Neutrophil (primary cell): ENCODE results near the gene EHD3.

Experiments used
- H3K27ac ChIP-seq: fragments of 200-600 bp; sonication (generic); 2 replicates; pipeline ENCODE4 v1.5.1; 2016; ENCODE audit warnings: mild to moderate bottlenecking, moderate library complexity
- H3K27me3 ChIP-seq: fragments of 200-600 bp; sonication (generic); 2 replicates; pipeline ENCODE4 v1.6.0; 2016; ENCODE audit warnings: mild to moderate bottlenecking
- H3K36me3 ChIP-seq: fragments of 200-600 bp; sonication (generic); 2 replicates; pipeline ENCODE4 v1.5.1; 2017
- H3K4me1 ChIP-seq, 2 experiments: fragments of 200-600 bp in 1 of 2; sonication (generic) in 1 of 2; 1 replicate in 1 of 2; 2 replicates in 1 of 2; pipeline versions ENCODE4 v1.5.1 to v1.6.1; 2013 to 2016; ENCODE audit warnings: low read depth in 1 of 2, low read length in 1 of 2, mild to moderate bottlenecking in 1 of 2, moderate library complexity in 1 of 2; ENCODE audit not compliant: control insufficient read depth in 1 of 2, insufficient read depth in 1 of 2
- H3K4me3 ChIP-seq, 2 experiments: fragments of 200-600 bp in 1 of 2; sonication (generic) in 1 of 2; 1 replicate in 1 of 2; 2 replicates in 1 of 2; pipeline ENCODE4 v1.5.1; 2013 to 2016; ENCODE audit warnings: low read depth in 1 of 2, low read length in 1 of 2, mild to moderate bottlenecking in 1 of 2, moderate library complexity in 1 of 2
- H3K9me3 ChIP-seq: fragments of 200-600 bp; sonication (generic); 2 replicates; pipeline ENCODE4 v1.5.1; 2016
- CTCF ChIP-seq: fragments of 200-600 bp; sonication (generic); IDR thresholded peaks from 2 replicates; pipeline ENCODE4 v1.5.1; 2016; ENCODE audit warnings: antibody characterized with exemption

EHD3 gene

GRCh38 chr2:31253356-31254131 lies 19.6 kb downstream of the EHD3 start:
- Histone ChIP-seq H3K27me3 (no peaks in the 10 kb centered on the region), H3K27ac (no peak overlapping the region), H3K36me3 (no peaks in the 10 kb centered on the region), H3K4me3 (no peak overlapping the region), H3K9me3 (no peaks in the 10 kb centered on the region), H3K4me1 (peaks cover 3 to 4% of the 10 kb centered on the region in 2 experiments)
- TF ChIP-seq CTCF = no peak

- Histone ChIP-seq H3K9me3 (no peaks in the 10 kb centered on the region), H3K4me1 (peaks cover 3 to 4% of the 10 kb centered on the region in 2 experiments), H3K4me3 (no peak overlapping the region), H3K27ac (no peak overlapping the region), H3K36me3 (no peaks in the 10 kb centered on the region), H3K27me3 (no peaks in the 10 kb centered on the region)
- TF ChIP-seq CTCF = no peak
These were observed 20.6 kb downstream of the EHD3 start for GRCh38 chr2:31254237-31255203.

- Histone ChIP-seq H3K27ac (no peak overlapping the region), H3K27me3 (no peaks in the 10 kb centered on the region), H3K4me3 (no peak overlapping the region), H3K4me1 (peaks cover 3 to 4% of the 10 kb centered on the region in 2 experiments), H3K9me3 (no peaks in the 10 kb centered on the region), H3K36me3 (no peaks in the 10 kb centered on the region)
- TF ChIP-seq CTCF = no peak
These were observed 22.1 kb downstream of the EHD3 start for GRCh38 chr2:31255911-31256571.

GRCh38 chr2:31256611-31257382 lies 22.8 kb downstream of the EHD3 start:
- TF ChIP-seq CTCF = no peak
- H3K36me3 ChIP-seq = no peaks in the 10 kb centered on the region
- H3K4me1 ChIP-seq = peaks cover 0 to 3% of the 10 kb centered on the region in 2 experiments
- H3K27ac ChIP-seq = no peak overlapping the region
- H3K9me3 ChIP-seq = no peaks in the 10 kb centered on the region
- no peaks in the 10 kb centered on the region for H3K27me3 ChIP-seq
- no peak overlapping the region for H3K4me3 ChIP-seq

- no peak for TF ChIP-seq CTCF
- Histone ChIP-seq H3K9me3 (no peaks in the 10 kb centered on the region), H3K36me3 (no peaks in the 10 kb centered on the region), H3K27me3 (no peaks in the 10 kb centered on the region), H3K4me1 (no peaks in the 10 kb centered on the region), H3K4me3 (no peak overlapping the region), H3K27ac (no peak overlapping the region)
These were observed 24.4 kb downstream of the EHD3 start for GRCh38 chr2:31258351-31258750.
